H4 (cell line): ENCODE measurements around the gene WFDC1. TPM values are rescaled to one million over a fixed set of nuclear protein-coding genes. Genes with fewer than 3 reads are reported as not detected.
A peak's percentile ranks its signal among the peaks of the same experiment; 100 is the strongest.

Experiments used
- DNase-seq: peaks from one replicate; pipeline ENCODE4 v3.0.0-alpha.2; 2015; ENCODE audit warnings: low spot score
- total RNA-seq: library from RNA; depleted of rRNA; stranded (reverse); fragments of >200 nt; shearing (Covaris generic); gene quantifications from 2 replicates; pipeline ENCODE4 v1.2.3, GENCODE V29; 2014

The WFDC1 gene
- total RNA-seq, 1 experiment from 2014 or later = not detected

- no peak for DNase-seq
Measured at GRCh38 chr16:84272740-84273320, 21.8 kb upstream of the WFDC1 start.

GRCh38 chr16:84274515-84274914, 20.2 kb upstream of the WFDC1 start:
- no peak for DNase-seq

- no peak for DNase-seq
Measured at GRCh38 chr16:84275585-84276151, 19.0 kb upstream of the WFDC1 start.

- DNase-seq = peak; percentile 54
Measured at GRCh38 chr16:84277244-84277823, 17.3 kb upstream of the WFDC1 start.

DNA sequence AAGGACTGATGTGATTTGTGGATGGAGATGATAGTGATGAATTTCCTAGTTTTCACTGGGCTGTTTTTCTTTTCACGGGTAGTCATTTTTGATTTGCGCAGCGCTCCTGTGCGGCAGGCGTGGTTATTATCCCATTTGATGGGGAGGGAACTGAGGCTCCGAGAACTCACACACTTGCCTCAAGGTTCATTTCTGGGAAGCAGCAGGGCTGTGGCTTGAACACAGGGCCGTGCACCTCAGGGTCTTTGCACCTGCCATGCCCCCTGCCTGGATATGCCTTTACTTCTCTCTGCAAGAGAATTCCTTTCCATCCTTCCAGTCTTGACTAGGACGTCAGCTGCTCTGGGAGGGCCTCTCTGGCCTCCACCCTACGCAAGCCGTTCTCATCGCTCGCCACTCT, 16.3 kb upstream of the WFDC1 start:
- DNase-seq = no peak

- DNase-seq = no peak
Measured at GRCh38 chr16:84278968-84279367, 15.7 kb upstream of the WFDC1 start.

DNA sequence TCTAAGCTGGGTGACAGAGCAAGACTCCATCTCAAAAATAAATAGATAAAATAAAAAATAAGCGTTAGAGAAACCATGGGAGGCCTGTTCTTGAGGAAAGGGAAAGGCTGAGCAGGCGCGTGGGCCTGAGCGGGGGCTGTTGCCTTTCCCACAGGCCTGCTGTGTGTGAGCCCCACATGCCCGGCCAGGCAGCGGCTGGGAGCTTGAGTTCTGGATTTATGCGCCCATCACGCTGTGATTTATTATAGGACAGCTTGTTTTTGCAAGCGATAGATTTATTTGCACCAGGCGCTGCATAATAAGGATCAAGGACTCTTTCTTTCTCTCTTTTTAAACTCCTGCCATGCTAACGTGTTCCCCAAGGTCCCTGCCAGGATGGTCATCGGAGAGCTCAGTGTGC, 14.8 kb upstream of the WFDC1 start:
- DNase-seq = no peak

- DNase-seq = no peak
Measured at GRCh38 chr16:84281074-84281473, 13.6 kb upstream of the WFDC1 start.

DNA sequence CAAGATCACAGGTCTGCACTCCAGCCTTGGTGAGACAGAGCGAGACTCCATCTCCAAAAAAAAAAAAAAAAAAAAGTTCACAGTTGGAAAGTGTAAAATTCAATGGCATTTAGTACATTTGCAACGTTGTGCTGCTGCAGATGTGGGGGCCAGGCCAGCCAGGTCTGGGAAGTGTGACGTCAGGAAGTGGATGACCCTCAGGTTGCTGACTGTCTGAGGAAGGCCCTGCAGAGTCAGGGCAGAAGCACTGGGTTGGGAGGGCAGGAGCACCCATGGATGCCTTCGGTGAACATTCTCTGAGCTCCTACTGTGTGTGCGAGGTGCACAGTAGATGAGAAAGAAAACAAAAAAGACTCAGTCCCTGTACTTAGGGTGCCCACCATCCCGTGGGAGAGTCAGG, 12.1 kb upstream of the WFDC1 start:
- DNase-seq = no peak

- DNase-seq = no peak
Measured at GRCh38 chr16:84283314-84284153, 11.1 kb upstream of the WFDC1 start.

- DNase-seq = no peak
Measured at GRCh38 chr16:84284154-84284722, 10.4 kb upstream of the WFDC1 start.

- peak; percentile 41 for DNase-seq
Measured at GRCh38 chr16:84286578-84287240, 8.0 kb upstream of the WFDC1 start.

DNA sequence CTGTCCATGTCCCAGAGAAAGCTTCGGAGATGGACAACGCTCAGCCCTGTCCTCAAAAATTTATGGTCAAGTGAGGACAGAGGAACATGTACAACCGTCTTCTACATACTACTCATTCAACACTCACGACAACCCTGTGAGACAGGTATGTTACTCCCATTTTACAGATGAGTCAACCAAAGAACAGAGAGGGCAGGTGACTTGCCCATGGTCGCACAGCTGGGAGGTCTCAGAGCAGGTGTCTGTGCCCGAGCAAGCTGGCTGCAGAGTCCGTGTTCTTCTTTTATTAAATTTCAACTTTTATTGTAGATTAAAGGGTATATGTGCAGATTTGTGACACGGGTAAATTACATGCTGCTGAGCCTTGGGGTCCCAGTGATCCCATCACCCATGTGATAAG, 5.8 kb upstream of the WFDC1 start:
- no peak for DNase-seq

DNA sequence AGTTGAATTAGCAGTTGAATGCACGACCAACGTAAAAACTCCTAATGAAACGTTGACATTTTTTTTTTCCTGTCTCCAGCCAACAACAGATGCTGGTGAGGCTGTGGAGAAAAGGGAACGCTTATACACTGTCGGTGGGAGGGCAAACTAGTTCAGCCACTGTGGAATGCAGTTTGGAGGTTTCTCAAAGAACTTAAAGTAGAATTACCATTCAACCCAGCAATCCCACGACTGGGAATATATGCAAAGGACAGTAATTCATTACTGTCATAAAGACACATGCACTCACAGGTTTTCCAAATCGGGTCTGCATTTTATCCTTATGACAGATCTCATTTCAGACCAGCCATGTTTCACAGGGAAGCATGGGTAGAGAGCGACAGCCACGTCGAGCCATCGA, 3.5 kb upstream of the WFDC1 start:
- DNase-seq = no peak

GRCh38 chr16:84292011-84292410, 2.7 kb upstream of the WFDC1 start:
- peak; percentile 69 for DNase-seq

GRCh38 chr16:84293406-84293805, 1.3 kb upstream of the WFDC1 start:
- DNase-seq = no peak

DNA sequence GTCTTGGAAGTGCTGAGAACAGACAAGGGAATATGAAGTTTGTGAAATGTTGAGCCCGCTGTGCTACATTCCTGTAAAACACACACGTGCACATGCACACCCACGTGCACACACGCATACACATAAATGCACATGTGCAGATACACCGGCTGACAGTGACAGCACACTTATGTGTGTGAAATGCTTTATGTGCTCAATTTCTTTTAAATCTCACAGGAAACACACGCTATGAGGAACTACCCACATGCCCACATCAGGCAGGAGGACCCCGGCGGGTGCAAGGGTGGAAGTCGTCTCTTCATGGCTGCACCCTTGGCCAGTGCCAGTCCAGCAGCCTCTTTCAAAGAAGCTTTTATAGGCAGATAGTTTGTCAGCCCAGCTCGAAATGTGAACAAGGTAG, 561 bp upstream of the WFDC1 start:
- DNase-seq = no peak

- no peak for DNase-seq
Measured at GRCh38 chr16:84295203-84295860, 654 bp downstream of the WFDC1 start.

- no peak for DNase-seq
Measured at GRCh38 chr16:84298376-84298899, 3.8 kb downstream of the WFDC1 start.

DNA sequence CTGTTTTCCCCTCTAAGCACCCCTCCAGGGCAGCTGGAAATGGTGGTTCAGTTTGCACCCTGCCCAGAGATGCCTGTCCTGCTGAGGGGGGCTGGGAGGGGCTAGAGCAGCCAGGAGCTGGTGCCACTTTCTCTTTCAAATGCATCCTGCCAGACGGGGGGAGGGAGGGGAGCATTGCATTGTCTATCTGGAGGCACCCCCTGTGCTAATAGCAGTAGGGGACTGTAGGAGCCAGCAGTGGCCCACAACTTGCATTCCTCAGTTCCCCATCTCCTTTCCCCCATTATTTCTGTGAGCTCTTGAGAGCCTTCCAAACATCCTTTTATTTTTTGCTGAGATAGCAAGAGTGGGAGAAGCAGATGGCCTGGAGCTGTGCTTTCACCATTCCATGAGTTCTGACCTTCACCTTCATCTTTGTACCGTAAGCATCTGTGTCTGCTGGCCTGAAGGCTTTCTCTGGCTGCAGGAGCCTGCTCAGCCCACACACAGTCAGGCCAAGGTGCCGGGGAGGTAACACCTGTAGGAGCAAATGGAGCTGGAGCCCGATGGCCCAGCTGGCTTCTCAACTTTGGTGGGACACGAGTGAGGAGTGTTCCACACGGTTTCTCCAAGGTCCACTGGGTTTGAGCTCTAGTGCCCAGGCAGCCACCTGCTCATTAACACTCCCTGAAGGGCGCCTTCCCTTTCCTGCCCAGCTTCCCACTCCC, 5.2 kb downstream of the WFDC1 start:
- DNase-seq = no peak
